K562 (cell line): ENCODE measurements around the gene BGN. TPM values are rescaled to one million over a fixed set of nuclear protein-coding genes. Genes with fewer than 3 reads are reported as not detected.

ENCODE experiments used
- ATAC-seq: fragments of 200-7000 bp; cut with Tn5 transposase; 3 replicates; pipeline ENCODE4 v1.9.1; 2020; ENCODE audit warnings: moderate library complexity
- BruUV-seq: library from RNA; stranded (reverse); fragments of 400-500 nt; replicated peaks from 2 replicates; lab custom pipeline; 2021; lab: Mats Ljungman, UMichigan
- CTCF ChIA-PET: fragments of 300-600 bp; formaldehyde crosslinking; extraction: SDS; loops from one replicate; lab custom pipeline; 2021; ENCODE audit warnings: low intra/inter-chr PET ratio; lab: Yijun Ruan, JAX
- POLR2A ChIA-PET: fragments of 300-600, 350-650 bp; sonication (Branson Sonifier 250); formaldehyde crosslinking; extraction: SDS; loops from one replicate; lab custom pipeline; 2021; ENCODE audit warnings: antibody characterized with exemption, inconsistent platforms; lab: Yijun Ruan, JAX
- DNase-seq, 4 experiments: peaks; one replicate each; pipeline versions ENCODE4 v3.0.0 to v3.0.0-alpha.2; 2011 to 2018; ENCODE audit warnings: low spot score in 3 of 4, mixed read lengths in 3 of 4; ENCODE audit errors: extremely low read depth in 1 of 4
- FAIRE-seq: peaks from 2 replicates; lab custom pipeline; 2011; peaks lifted over from hg19 to GRCh38; lab: Jason Lieb, UNC
- H2AFZ ChIP-seq: 2 replicates; pipeline ENCODE4 v1.6.0; 2011; ENCODE audit warnings: low read depth, low read length, control low read depth, inconsistent platforms
- H3K27ac ChIP-seq: fragments of 200-600 bp; 3 replicates; pipeline ENCODE4 v1.8.0; 2011; ENCODE audit warnings: low read depth, mild to moderate bottlenecking, control low read depth, inconsistent platforms, low read length, moderate library complexity, mixed read lengths; ENCODE audit errors: extremely low read depth
- H3K27me3 ChIP-seq, 2 experiments: fragments of 300-600 bp in 1 of 2; 2 replicates in 1 of 2; 3 replicates in 1 of 2; pipeline versions ENCODE4 v1.6.0 to v1.8.0; 2011; ENCODE audit warnings: inconsistent platforms in 2 of 2, low read length in 2 of 2, mild to moderate bottlenecking in 1 of 2, mixed read lengths in 1 of 2, moderate library complexity in 1 of 2; ENCODE audit not compliant: control insufficient read depth in 2 of 2, insufficient read depth in 2 of 2
- H3K36me3 ChIP-seq: fragments of 300-600 bp; 3 replicates; pipeline ENCODE4 v1.8.0; 2011; ENCODE audit warnings: mild to moderate bottlenecking, low read length, inconsistent platforms; ENCODE audit not compliant: control insufficient read depth, insufficient read depth
- H3K4me1 ChIP-seq, 2 experiments: fragments of 200-600 bp in 1 of 2; replicated peaks in 1 of 2; 2 replicates in 1 of 2; 3 replicates in 1 of 2; pipeline versions ENCODE4 v1.5.1 to v1.8.0; 2011; ENCODE audit warnings: inconsistent platforms in 2 of 2, low read length in 2 of 2, mild to moderate bottlenecking in 1 of 2, mixed read lengths in 1 of 2, moderate library complexity in 1 of 2; ENCODE audit not compliant: control insufficient read depth in 2 of 2, insufficient read depth in 2 of 2
- H3K4me2 ChIP-seq: 2 replicates; pipeline ENCODE4 v1.6.1; 2011; ENCODE audit warnings: low read length, control low read depth, inconsistent platforms, mixed read lengths; ENCODE audit not compliant: insufficient read depth
- H3K4me3 ChIP-seq: fragments of 200-600 bp; sonication (generic), shearing (Covaris generic); 2 replicates; pipeline ENCODE4 v1.5.1; 2016; ENCODE audit warnings: control low read depth, inconsistent platforms
- H3K79me2 ChIP-seq: fragments of 200-600 bp; 3 replicates; pipeline ENCODE4 v1.8.0; 2011; ENCODE audit warnings: low read length, inconsistent platforms; ENCODE audit not compliant: control insufficient read depth, insufficient read depth
- H3K9ac ChIP-seq, 2 experiments: 2 replicates each; pipeline versions ENCODE4 v1.6.0 to v1.6.1; 2011; ENCODE audit warnings: low read depth in 2 of 2, low read length in 2 of 2, control low read depth in 1 of 2, inconsistent platforms in 1 of 2, mild to moderate bottlenecking in 1 of 2, mixed read lengths in 1 of 2; ENCODE audit not compliant: insufficient read depth in 1 of 2
- H3K9me1 ChIP-seq: one replicate; pipeline ENCODE4 v1.6.0; 2011; ENCODE audit warnings: inconsistent platforms, mild to moderate bottlenecking, low read length, moderate library complexity; ENCODE audit not compliant: control insufficient read depth, insufficient read depth
- H3K9me3 ChIP-seq: replicated peaks from 2 replicates; pipeline ENCODE4 v1.5.1; 2011; ENCODE audit warnings: low read depth, low read length, inconsistent platforms; ENCODE audit not compliant: control insufficient read depth, insufficient read depth
- H4K20me1 ChIP-seq: replicated peaks from 2 replicates; pipeline ENCODE4 v1.6.1; 2011; ENCODE audit warnings: low read length, inconsistent platforms, mixed read lengths; ENCODE audit not compliant: control insufficient read depth, insufficient read depth
- ADNP ChIP-seq: fragments of 200-800 bp; sonication (Bioruptor generic); IDR thresholded peaks from 2 replicates; pipeline ENCODE4 v1.6.1; 2016; ENCODE audit warnings: missing genetic modification characterization, missing compliant biosample characterization
- BRD9 ChIP-seq: fragments of 450-650 bp; IDR thresholded peaks from 2 replicates; pipeline ENCODE4 v1.6.1; 2018; ENCODE audit warnings: low read depth; ENCODE audit not compliant: partially characterized antibody
- DDX20 ChIP-seq: fragments of 450-650 bp; IDR thresholded peaks from 2 replicates; pipeline ENCODE4 v1.6.1; 2016; ENCODE audit warnings: missing genetic modification characterization, low read depth, mild to moderate bottlenecking, missing compliant biosample characterization, moderate library complexity
- FOXP1 ChIP-seq: sonication (generic); formaldehyde crosslinking; IDR thresholded peaks from 2 replicates; pipeline ENCODE4 v1.8.0; 2022; ENCODE audit warnings: mild to moderate bottlenecking, missing genetic modification reagents
- HNRNPUL1 ChIP-seq: fragments of 200-400 bp; formaldehyde crosslinking; IDR thresholded peaks from 2 replicates; pipeline ENCODE4 v1.6.1; 2017; ENCODE audit warnings: low read length
- IRF9 ChIP-seq: fragments of 450-650 bp; IDR thresholded peaks from 2 replicates; pipeline ENCODE4 v1.6.1; 2016; ENCODE audit warnings: missing biosample characterization, missing genetic modification characterization
- PHF8 ChIP-seq: fragments of 200-600 bp; sonication (generic); IDR thresholded peaks from 2 replicates; pipeline ENCODE4 v1.6.1; 2012; ENCODE audit warnings: mixed run types, mild to moderate bottlenecking, inconsistent platforms, low read length, moderate library complexity, borderline replicate concordance
- TBL1XR1 ChIP-seq, 2 experiments: IDR thresholded peaks; 2 replicates each; pipeline ENCODE4 v1.6.1; 2012; ENCODE audit warnings: improper control_type of control experiment in 2 of 2, low read length in 2 of 2, mild to moderate bottlenecking in 1 of 2
- TFAP4 ChIP-seq: sonication (generic); formaldehyde crosslinking; IDR thresholded peaks from 2 replicates; pipeline ENCODE4 v1.8.0; 2022; ENCODE audit warnings: missing genetic modification reagents, mild to moderate bottlenecking, moderate library complexity, borderline replicate concordance
- XRCC3 ChIP-seq: fragments of 450-650 bp; IDR thresholded peaks from 2 replicates; pipeline ENCODE4 v1.6.1; 2017; ENCODE audit warnings: mild to moderate bottlenecking, moderate library complexity
- ZBTB34 ChIP-seq: fragments of 250-450 bp; sonication (Bioruptor Pico); IDR thresholded peaks from 2 replicates; pipeline ENCODE4 v1.8.0; 2021; ENCODE audit warnings: mild to moderate bottlenecking, moderate library complexity
- ZFP91 ChIP-seq: sonication (generic); formaldehyde crosslinking; IDR thresholded peaks from 2 replicates; pipeline ENCODE4 v1.8.0; 2022; ENCODE audit warnings: mild to moderate bottlenecking, missing genetic modification reagents
- ZNF764 ChIP-seq: fragments of 250-450 bp; sonication (Bioruptor Pico); IDR thresholded peaks from 2 replicates; pipeline ENCODE4 v1.4.0; 2020; ENCODE audit warnings: low read depth, mild to moderate bottlenecking, moderate library complexity
- ZNF766 ChIP-seq: fragments of 200-800 bp; sonication (Bioruptor generic); conservative IDR thresholded peaks from 2 replicates; pipeline ENCODE4 v1.6.1; 2016; ENCODE audit warnings: missing genetic modification characterization, missing compliant biosample characterization
- WGBS: fragments of 100-300 bp; shearing (Covaris generic); methylation state at CpG from one replicate; pipeline ENCODE4 v1.1.6; 2016; ENCODE audit warnings: low coverage, mixed read lengths; ENCODE audit not compliant: insufficient coverage; ENCODE audit errors: missing lambda C conversion rate; 5-methylcytosine and 5-hydroxymethylcytosine counted together
- in situ Hi-C: fragments of 300-500 bp; cut with MboI; formaldehyde crosslinking; loops from 4 replicates; pipeline ENCODE4 v1.15.0; 2018; ENCODE audit warnings: inconsistent platforms, mixed read lengths
- intact Hi-C: fragments of 100-400 bp; cut with micrococcal nuclease; formaldehyde crosslinking; loops from 2 replicates; pipeline ENCODE4 v1.14.2; 2022
- polyA plus RNA-seq, 8 experiments: library from polyadenylated mRNA; depleted of rRNA in 4 of 8; stranded (reverse) in 5 of 8; unstranded in 3 of 8; fragments of >200 nt; fragmentation: Nextera tagmentation in 2 of 8; fragmentation: Illumina TruSeq in 1 of 8; extraction: Ambion mirVana in 2 of 8; extraction: Trizol in 1 of 8; gene quantifications; 2 replicates each; pipeline versions ENCODE4 v1.2.1 to v1.2.3, GENCODE V29; 2011 to 2014; ENCODE audit warnings: inconsistent platforms in 1 of 8, missing spikeins in 1 of 8
- total RNA-seq, 7 experiments: library from RNA; depleted of rRNA in 6 of 7; stranded (reverse); fragments of >200 nt in 6 of 7; fragmentation: Illumina TruSeq in 2 of 7; extraction: Trizol in 2 of 7; gene quantifications; 2 replicates each; pipeline versions ENCODE4 v1.2.1 to v1.2.3, GENCODE V29; 2011 to 2021; ENCODE audit warnings: low replicate concordance in 1 of 7

BGN gene
- total and polyA plus RNA-seq, 9 of the 15 experiments (the other 6 are each of a cell fraction or from before 2014, with no cell fraction given) = 0.11 TPM; not detected in 8

GRCh38 chrX:153481043-153481442, 13.7 kb upstream of the BGN start:
- Histone ChIP-seq H3K4me1 (peaks cover 0 to 37% of the 10 kb centered on the region in 2 experiments; a peak in 2 of 5 replicates), H3K4me3 (no peak overlapping the region), H3K27ac (no peak overlapping the region), H3K79me2 (no peaks in the 10 kb centered on the region), H3K36me3 (no peaks in the 10 kb centered on the region), H2AFZ (no peak overlapping the region), H3K9me3 (no peaks in the 10 kb centered on the region), H3K9ac (no peak overlapping the region; a peak in 1 of 4 replicates), H3K27me3 (peaks cover 0 to 15% of the 10 kb centered on the region in 2 experiments; a peak in 2 of 5 replicates), H3K9me1 (no peaks in the 10 kb centered on the region), H4K20me1 (no peaks in the 10 kb centered on the region), H3K4me2 (no peak overlapping the region)
- CTCF ChIA-PET = no interaction called here
- no TSS peak for BruUV-seq
- intact Hi-C loops = no loop called here
- WGBS = 31% methylated on average over 6 of the region's 13 CpGs
- in situ Hi-C loops = no loop called here
- no peak for ATAC-seq
- DNase-seq = no peak
- FAIRE-seq = no peak
- POLR2A ChIA-PET = interaction anchor here (0.6 to 0.7 kb wide), 2 partner anchors 8 to 25 kb away, joined by 3 to 5 read pairs; no protein-coding TSS in a partner anchor
- TF ChIP-seq DDX20 (tag) = no peak
- no peak for TF ChIP-seq XRCC3
- TF ChIP-seq ZBTB34 (CRISPR knock-in tag) = no peak
- TF ChIP-seq BRD9 = no peak
- no peak for TF ChIP-seq ZNF766 (CRISPR knock-in tag)
- no peak for TF ChIP-seq ZNF764
- TF ChIP-seq IRF9 (tag) = no peak
- TF ChIP-seq PHF8 = no peak
- TF ChIP-seq ADNP (tag) = no peak
- no peak for TF ChIP-seq HNRNPUL1
- TF ChIP-seq TFAP4 (CRISPR knock-in tag) = no peak
- TF ChIP-seq FOXP1 (CRISPR knock-in tag) = no peak
- no peak for TF ChIP-seq TBL1XR1 (IDR thresholded peaks at IDR 0.05; ENCODE audit: low read length in 2 of 2)
- TF ChIP-seq ZFP91 = no peak
